Activated naive CD4-positive, alpha-beta T cell (primary cell): ENCODE data around the gene GULP1.

Experiments used
- DNase-seq, 4 experiments: peaks; one replicate each; lab custom pipeline; 2025; lab: John Stamatoyannopoulos, UW

The GULP1 gene

DNA sequence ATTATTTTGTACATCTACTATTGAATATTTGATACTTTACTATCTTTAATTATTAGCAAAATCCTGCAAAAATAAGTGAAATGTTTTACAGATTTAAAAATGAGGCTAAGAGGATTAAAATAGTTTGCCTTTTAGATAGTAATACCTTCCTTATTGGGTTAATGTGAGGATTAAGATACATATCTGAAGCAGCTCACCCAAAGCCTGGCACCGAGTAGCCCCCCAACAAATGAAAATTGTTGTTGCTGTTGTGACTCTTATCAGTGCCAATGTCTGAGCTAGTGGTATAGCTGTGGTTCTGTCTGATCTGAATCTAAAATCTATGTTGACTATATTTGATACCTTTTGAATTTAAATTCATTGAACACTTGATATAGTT is 34.6 kb downstream of the GULP1 start:
- no peak for DNase-seq

GRCh38 chr2:188326669-188327301 is 35.1 kb downstream of the GULP1 start:
- DNase-seq, result no peak

- no peak for DNase-seq
Measured at GRCh38 chr2:188327518-188328213, 36.0 kb downstream of the GULP1 start.

- DNase-seq, result no peak
Measured at GRCh38 chr2:188328419-188328818, 36.7 kb downstream of the GULP1 start.

DNA sequence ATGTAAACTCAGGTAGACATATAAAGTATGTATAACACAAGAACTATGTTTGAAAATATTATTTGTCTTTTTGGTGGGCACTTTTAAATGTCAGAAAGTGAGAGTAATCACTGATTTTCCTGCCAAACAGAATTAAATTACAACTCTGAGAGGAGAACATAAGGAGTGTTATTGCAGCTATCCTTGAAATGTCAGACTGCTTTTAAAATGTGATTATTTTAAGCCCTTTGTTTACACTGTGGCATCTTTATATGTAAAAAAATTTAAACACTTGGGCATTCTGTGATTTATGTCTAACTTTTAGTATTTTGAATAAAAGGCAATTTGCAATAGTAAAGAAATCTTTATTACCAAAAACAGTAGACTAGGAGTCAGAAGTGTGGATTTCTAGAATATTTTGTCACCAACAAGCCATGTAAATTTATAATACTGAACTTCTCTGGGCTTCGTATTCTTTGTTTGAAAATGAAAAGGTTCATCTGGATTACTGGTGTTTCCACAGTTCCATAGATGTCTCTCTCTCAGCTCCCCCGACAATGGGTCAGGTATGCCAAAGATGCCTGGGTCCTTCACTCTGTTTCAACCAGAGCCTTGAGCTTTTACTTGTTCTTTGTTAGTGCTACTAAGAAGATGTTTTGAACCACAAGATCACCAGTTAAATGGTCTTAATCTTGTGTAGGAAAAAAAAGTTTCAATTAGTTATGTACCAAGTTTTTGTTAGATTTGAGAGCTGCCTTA is 38.8 kb downstream of the GULP1 start:
- no peak for DNase-seq

- no peak for DNase-seq
Measured at GRCh38 chr2:188332619-188333018, 40.9 kb downstream of the GULP1 start.

DNA sequence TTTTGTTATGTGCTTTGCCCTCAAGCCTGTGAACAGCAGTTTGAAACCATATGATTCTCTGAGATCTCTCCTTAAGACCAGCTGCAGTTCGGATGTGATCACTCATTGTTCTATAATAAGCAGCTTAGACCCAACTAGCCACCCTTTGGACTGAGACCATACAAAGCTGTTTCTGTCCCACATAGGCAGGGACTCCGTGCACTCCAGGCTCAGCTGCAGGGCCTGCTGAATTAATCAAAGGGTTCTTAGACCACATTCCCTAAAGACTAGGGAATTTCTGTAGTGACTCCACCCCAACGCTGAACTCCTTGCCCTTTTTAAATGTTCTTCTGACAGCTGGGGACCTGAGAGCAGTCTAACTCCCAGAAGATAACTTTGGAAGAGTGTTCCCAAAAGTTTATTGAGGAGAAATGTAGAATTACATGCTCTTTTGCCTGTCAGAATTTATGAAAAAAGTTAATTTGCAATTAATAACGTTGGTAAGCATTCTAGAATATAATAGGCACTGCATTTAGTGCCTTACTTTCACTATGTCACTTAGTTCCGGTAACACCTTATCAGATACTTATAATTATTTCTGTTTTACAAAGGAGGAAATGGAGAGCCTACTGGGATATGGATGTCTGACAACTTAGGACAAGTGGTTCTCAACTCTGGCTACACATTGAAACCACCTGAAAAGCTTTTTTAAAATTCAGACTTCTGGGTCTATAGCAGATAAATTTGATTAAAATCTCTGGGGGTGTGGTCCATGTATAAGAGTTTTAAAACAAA is 42.3 kb downstream of the GULP1 start:
- DNase-seq, result no peak

DNA sequence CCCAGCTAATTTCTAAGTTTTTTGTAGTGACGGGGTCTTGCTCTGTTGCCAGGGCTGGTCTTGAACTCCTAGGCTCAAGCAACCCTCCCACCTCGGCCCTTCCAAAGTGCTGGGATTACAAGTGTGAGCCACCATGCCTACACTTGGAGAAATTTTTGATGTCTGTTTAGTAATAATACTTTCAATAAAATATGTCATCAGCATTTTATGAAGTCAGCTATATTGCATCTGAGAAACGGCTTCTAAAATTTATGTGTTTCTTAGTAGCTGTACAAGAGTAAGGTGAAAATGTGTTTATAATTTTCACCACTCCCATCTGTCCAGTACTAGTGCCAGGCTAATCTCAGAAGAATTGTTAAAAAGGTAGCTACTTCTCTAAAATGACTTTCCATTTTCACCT is 46.8 kb downstream of the GULP1 start:
- DNase-seq, result no peak

DNA sequence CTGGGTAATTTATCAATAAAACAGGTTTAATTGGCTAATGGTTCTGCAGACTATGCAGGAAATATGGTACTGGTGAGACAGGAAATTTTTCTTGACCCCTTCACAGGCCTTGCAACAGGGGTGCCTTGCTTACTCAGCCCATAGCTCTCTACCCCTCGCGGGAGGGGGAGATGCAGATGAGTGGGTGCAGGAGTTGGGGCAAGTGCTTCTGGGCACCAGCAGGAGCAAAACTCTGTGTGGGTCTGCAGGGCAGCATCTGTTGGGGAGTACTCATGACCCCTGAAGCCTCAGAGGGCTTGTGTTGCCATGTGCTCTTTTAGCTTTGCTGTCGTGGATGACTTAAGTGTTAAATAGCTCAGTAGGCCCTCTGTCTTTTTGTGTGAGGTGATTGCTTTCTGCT is 48.6 kb downstream of the GULP1 start:
- DNase-seq, result no peak

DNA sequence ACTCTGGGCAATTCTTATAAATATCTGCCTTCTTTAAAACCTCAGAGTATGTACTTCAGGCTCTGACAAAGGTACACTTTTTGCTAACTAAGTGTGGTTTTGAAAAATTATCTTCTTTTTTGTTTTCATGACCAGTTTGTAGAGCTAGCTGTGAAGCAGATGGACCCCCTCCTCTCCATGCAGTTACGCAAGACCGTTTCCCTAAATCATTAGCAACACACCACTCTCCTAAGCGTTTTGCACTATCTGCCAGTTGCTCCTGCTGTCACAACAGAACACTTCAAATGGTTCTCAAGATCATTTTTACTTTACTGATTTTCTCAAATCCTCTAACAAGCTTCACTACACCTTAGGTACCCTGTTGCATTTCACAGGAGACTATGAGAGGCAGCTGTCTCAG is 53.3 kb downstream of the GULP1 start:
- no peak for DNase-seq

GRCh38 chr2:188345426-188345825 is 53.8 kb downstream of the GULP1 start:
- no peak for DNase-seq

DNA sequence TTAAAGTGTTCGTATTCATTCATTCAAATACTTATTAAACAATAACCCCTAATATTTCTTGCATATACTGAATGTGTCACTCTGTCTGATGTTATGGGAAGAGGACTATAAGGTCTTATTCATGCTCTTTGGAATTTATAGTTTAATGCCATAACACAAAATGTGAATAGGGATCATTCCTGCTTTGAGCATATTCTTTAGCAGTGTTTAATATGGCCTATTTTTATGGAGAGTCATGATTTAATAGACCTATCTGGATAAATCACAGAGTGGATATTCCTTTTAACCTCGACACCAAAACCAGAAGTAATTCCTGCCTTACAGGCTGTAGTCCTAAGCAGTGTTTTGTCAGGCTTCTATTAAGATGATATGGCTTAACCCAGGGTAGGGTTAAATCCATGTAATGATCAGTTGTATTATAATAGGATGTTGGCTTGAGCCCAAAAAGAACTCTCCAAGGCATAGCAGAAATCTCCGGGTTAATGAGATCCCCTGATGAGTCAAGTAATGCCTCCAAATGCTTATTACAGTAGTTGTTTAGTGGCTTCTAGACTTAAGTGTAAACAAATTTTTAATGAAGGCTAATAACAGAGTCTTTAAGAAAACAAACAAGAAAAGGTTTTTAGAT is 54.3 kb downstream of the GULP1 start:
- no peak for DNase-seq

DNA sequence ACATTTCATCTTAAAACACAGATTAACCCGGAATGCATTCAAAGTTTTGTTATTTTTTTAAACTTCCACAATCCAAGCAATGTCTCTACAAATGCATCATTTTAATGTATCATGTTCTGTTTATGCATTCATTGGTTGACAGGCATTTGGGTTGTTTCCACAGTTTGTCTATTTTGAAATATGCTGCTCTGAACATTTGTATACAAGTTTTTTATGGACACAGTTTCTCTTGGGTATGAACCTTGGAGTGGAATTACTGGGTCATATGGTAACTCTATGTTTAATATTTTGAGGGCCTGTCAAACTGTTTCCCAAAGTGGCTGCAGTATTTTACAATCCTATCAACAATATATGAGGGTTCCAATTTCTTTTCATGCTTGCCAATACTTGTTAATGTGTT is 57.3 kb downstream of the GULP1 start:
- DNase-seq, result no peak

DNA sequence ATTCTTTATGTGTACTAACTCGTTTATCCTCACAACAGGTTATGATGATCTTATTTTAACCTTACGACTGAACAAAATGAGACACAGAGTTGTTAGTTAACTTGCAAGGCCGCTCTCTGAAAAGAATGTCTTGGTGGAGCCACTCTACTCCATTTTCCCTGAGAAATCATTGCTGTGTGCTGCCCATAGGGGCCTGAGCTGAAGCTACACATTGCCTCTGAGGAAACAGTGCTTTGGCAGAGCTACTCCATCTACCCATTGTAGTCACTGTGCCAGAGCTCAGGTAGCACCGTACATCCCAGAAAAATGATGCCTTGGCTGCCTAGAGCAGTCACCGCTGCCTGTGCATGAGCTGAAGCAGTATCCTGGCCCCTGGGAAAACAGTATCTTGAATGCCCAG is 61.6 kb downstream of the GULP1 start:
- DNase-seq, result no peak

DNA sequence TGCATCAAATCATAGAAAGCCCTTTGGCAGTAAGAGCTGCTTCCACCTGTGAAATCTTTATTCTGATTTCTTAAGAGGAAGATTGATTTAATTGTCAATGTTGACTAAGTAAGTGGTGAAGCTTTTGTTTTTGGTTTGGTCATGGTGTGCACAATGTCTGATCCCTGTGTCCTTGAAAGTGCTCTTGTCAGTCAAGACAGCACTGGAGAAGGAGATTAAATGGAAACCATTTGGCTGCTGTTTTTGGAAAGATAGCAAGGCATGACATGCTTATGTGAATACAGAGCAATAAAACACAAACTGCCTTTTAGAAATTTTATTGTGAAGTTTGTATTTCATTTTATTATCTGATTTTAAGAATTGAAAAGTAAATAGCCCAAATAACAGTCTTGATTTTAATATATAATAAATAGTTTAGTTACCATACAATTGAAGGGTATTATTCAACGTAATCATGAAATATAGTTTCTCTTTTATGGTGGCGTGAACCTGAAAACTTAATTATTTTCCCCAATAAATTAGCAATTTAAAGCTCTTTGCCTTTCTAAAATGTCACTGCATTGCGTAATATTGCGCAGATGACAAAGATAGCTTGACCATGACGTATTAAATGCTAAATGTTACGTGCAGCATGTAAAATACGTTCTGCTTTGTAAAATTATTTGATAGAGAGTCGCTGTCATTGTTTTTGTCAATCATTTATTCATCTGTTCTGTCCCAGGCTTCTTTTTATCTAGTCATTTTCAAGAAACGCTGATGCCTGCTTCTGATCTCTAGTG is 69.0 kb downstream of the GULP1 start:
- no peak for DNase-seq

- DNase-seq, result no peak
Measured at GRCh38 chr2:188364033-188364630, 72.5 kb downstream of the GULP1 start.

DNA sequence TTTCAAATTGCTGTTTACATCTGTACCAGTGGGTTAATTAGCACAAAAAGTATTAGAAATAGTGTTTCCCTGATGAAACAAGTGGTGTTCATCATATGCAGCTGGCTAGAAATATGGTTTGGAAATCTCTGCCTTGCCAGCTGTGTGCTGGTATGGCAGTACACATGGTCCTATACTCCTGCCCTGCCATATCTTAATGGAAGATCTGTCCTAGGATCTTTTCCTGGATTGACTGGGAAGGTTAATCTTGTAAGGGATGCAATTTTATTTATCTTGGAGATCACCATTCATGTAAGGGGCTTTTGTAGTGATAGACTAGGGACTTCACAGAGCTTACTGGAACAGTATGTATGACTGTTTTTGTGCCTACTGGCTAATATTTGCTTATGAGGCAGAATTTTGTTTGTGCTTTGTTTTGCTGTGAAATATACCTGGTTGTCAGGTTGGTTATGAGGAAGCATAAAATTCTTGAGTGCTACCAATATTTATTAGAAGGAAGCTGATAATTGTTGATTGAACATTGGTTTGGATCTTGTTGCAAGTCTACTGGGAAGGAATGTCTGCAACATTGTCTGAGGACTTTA is 73.5 kb downstream of the GULP1 start:
- no peak for DNase-seq

- DNase-seq, result no peak
Measured at GRCh38 chr2:188367164-188367563, 75.5 kb downstream of the GULP1 start.

DNA sequence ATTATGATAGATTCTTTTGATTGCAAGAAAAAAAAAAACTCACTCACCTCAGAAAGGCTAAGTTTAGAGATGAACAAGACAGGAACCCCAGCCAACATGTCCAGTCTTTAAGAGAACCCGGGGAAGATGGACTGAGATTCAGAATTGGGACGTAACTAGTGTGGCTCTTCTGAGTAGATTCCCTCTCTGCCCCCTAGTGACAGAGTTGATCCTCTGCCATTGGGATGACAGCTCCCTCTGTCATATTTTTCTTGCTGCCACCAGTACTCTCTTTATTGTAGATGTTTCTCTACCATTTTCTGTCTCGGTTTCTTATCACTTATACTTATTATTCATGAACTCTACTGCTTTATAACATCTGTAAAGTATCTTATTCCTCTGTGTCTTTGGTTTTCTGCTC is 77.7 kb downstream of the GULP1 start:
- DNase-seq, result no peak

DNA sequence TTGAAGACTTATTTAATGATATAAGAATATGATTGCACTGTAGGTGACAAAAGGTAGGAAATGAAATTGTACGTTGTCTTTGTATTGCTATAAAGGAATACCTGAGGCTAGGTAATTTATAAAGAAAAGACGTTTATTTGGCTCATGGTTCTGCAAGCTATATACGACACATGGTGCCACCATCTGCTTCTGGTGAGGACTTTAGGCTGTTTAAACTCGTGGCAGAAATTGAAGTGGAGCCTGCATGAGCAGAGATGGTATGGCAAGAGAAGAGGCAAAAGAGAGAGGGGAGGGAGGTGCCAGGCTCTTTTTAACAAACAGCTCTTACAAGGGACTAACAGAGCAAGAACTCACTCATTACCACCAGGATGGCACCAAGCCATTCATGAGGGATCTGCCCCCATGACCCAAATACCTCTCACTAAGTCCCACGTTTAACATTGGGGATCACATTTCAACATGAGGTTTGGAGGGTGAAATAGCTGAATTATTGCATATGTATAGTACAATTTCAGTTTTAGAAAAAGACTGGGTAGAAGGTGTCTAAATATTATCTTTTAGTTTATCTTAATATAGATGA is 86.8 kb downstream of the GULP1 start:
- DNase-seq, result no peak
